ENCODE data around the gene ASGR2. TPM values are rescaled to one million over a fixed set of nuclear protein-coding genes. Genes with fewer than 3 reads are reported as not detected.
A peak's percentile ranks its signal among the peaks of the same experiment; 100 is the strongest.
"Not testable (repeated sequence)": the region's sequence is repeated elsewhere in the genome, so short reads cannot be mapped to it uniquely, and the experiment has no call there.

The ASGR2 gene
- total RNA-seq, result 10 to 100 TPM in 1 of 4 donors, 1 to 10 TPM in 3; 3.4 to 11.8 (median 6.8) TPM

- Histone ChIP-seq H3K27me3 (peaks cover 16% of the 10 kb centered on the region), H3K4me1 (no peaks in the 10 kb centered on the region), H3K27ac (no peak within 1 kb of the TSS), H3K4me3 (no peak within 1 kb of the TSS), H3K9me3 (no peaks in the 10 kb centered on the region), H3K36me3 (no peaks in the 10 kb centered on the region)
- no peak for DNase-seq (ENCODE audit: low spot score in 2 of 2)
- TF ChIP-seq POLR2AphosphoS5 (IDR thresholded peaks at IDR 0.05) (no peak), POLR2A (IDR thresholded peaks at IDR 0.05) (no peak), CTCF (IDR thresholded peaks at IDR 0.05) (no peak), EP300 (IDR thresholded peaks at IDR 0.05) (no peak)
- 82% methylated on average over 7 of the region's 14 CpGs for WGBS
Observed at GRCh38 chr17:7114241-7114874, at the start of gene ASGR2. TSS of gene ASGR2 (minus strand) at chr17:7114822. CDS start at chr17:7114240, 582 bp downstream.

GRCh38 chr17:7159571-7159970 is 44.9 kb upstream of the ASGR2 start:
- peaks cover 15% of the 10 kb centered on the region for H3K27me3 ChIP-seq
- WGBS, result 66% methylated on average over 10 of the region's 10 CpGs
- H3K4me3 ChIP-seq; H3K9me3 ChIP-seq; H3K4me1 ChIP-seq; H3K27ac ChIP-seq; H3K36me3 ChIP-seq; DNase-seq (ENCODE audit: low spot score in 2 of 2): not testable (repeated sequence)

- H3K9me3 ChIP-seq; H3K36me3 ChIP-seq; DNase-seq (ENCODE audit: low spot score in 2 of 2); H3K4me3 ChIP-seq; H3K4me1 ChIP-seq; H3K27ac ChIP-seq: not testable (repeated sequence)
- peaks cover 22% of the 10 kb centered on the region for H3K27me3 ChIP-seq
- 88% methylated on average over 10 of the region's 10 CpGs for whole genome bisulfite sequencing
Observed at GRCh38 chr17:7158424-7158823, 43.8 kb upstream of the ASGR2 start.

GRCh38 chr17:7156342-7156940 is 41.8 kb upstream of the ASGR2 start:
- no peak for TF ChIP-seq POLR2AphosphoS5 (IDR thresholded peaks at IDR 0.05)
- TF ChIP-seq EP300 (IDR thresholded peaks at IDR 0.05), result no peak
- TF ChIP-seq POLR2A (IDR thresholded peaks at IDR 0.05), result no peak
- TF ChIP-seq CTCF (IDR thresholded peaks at IDR 0.05), result no peak
- Histone ChIP-seq H3K9me3 (no peaks in the 10 kb centered on the region), H3K27me3 (peaks cover 27% of the 10 kb centered on the region), H3K27ac (no peak overlapping the region), H3K36me3 (no peaks in the 10 kb centered on the region), H3K4me1 (no peaks in the 10 kb centered on the region), H3K4me3 (no peak overlapping the region)
- WGBS, result 74% methylated on average over 10 of the region's 10 CpGs
- DNase-seq (ENCODE audit: low spot score in 2 of 2), result no peak

GRCh38 chr17:7147772-7148171 is 33.1 kb upstream of the ASGR2 start:
- 51% methylated on average over 3 of the region's 3 CpGs for whole genome bisulfite sequencing
- Histone ChIP-seq H3K4me1 (peaks cover 1% of the 10 kb centered on the region), H3K9me3 (no peaks in the 10 kb centered on the region), H3K4me3 (no peak overlapping the region), H3K36me3 (no peaks in the 10 kb centered on the region), H3K27me3 (peaks cover under 1% of the 10 kb centered on the region), H3K27ac (peak overlapping the region; percentile 2)
- no peak for DNase-seq (ENCODE audit: low spot score in 2 of 2)
- TF ChIP-seq POLR2AphosphoS5 (IDR thresholded peaks at IDR 0.05) (no peak), EP300 (IDR thresholded peaks at IDR 0.05) (no peak), POLR2A (IDR thresholded peaks at IDR 0.05) (no peak), CTCF (IDR thresholded peaks at IDR 0.05) (no peak)

- Histone ChIP-seq H3K36me3 (no peaks in the 10 kb centered on the region), H3K27me3 (peaks cover 4% of the 10 kb centered on the region), H3K4me1 (peaks cover 11% of the 10 kb centered on the region), H3K9me3 (no peaks in the 10 kb centered on the region), H3K4me3 (no peak overlapping the region), H3K27ac (no peak overlapping the region)
- WGBS, result 56% methylated on average over 6 of the region's 6 CpGs
- TF ChIP-seq CTCF (IDR thresholded peaks at IDR 0.05) (no peak), POLR2AphosphoS5 (IDR thresholded peaks at IDR 0.05) (no peak), POLR2A (IDR thresholded peaks at IDR 0.05) (no peak), EP300 (IDR thresholded peaks at IDR 0.05) (no peak)
- DNase-seq (ENCODE audit: low spot score in 2 of 2), result no peak
Observed at GRCh38 chr17:7146115-7146514, 31.5 kb upstream of the ASGR2 start.
